Thyroid gland (tissue), 4 donors: Measurements from ENCODE around the gene DAPK3. TPM values are rescaled to one million over a fixed set of nuclear protein-coding genes. Genes with fewer than 3 reads are reported as not detected.
"Not testable (repeated sequence)": the region's sequence is repeated elsewhere in the genome, so short reads cannot be mapped to it uniquely, and the experiment has no call there.

Experiments
- DNase-seq, 2 donors: peaks; one replicate each; pipeline ENCODE4 v3.0.0-alpha.2; 2019
- H3K27ac ChIP-seq, 3 donors: fragments of 200-600 bp; sonication (generic); 1 replicate in 2 of 3; 2 replicates in 1 of 3; pipeline ENCODE4 v1.5.1; 2016 to 2019; ENCODE audit warnings: mild to moderate bottlenecking in 1 of 3, moderate library complexity in 1 of 3
- H3K27me3 ChIP-seq: fragments of 200-600 bp; sonication (generic); one replicate; pipeline ENCODE4 v1.5.1; 2019
- H3K36me3 ChIP-seq, 2 donors: fragments of 200-600 bp; sonication (generic); one replicate each; pipeline ENCODE4 v1.5.1; 2016 to 2019
- H3K4me1 ChIP-seq, 2 donors: fragments of 200-600 bp; sonication (generic); one replicate each; pipeline ENCODE4 v1.5.1; 2017 to 2019
- H3K4me3 ChIP-seq, 3 donors: fragments of 200-600 bp; sonication (generic); replicated peaks in 1 of 3; 1 replicate in 2 of 3; 2 replicates in 1 of 3; pipeline ENCODE4 v1.5.1; 2016; ENCODE audit warnings: mild to moderate bottlenecking in 1 of 3
- H3K9me3 ChIP-seq: fragments of 200-600 bp; sonication (generic); one replicate; pipeline ENCODE4 v1.5.1; 2017
- CTCF ChIP-seq, 6 experiments: fragments of 200-600 bp in 3 of 6; fragments of 450-650 bp in 3 of 6; sonication (generic) in 3 of 6; IDR thresholded peaks; one replicate each; pipeline ENCODE4 v1.5.1; 2016 to 2019; ENCODE audit warnings: antibody characterized with exemption in 6 of 6, mild to moderate bottlenecking in 2 of 6, inconsistent platforms in 1 of 6, moderate library complexity in 1 of 6
- POLR2A ChIP-seq, 2 donors: fragments of 450-650 bp; IDR thresholded peaks; one replicate each; pipeline ENCODE4 v1.6.1; 2017; ENCODE audit warnings: antibody characterized with exemption in 2 of 2, mild to moderate bottlenecking in 2 of 2, moderate library complexity in 1 of 2
- WGBS, 2 donors: methylation state at CpG; one replicate each; pipeline ENCODE4 v1.1.5; 2017; 5-methylcytosine and 5-hydroxymethylcytosine counted together
- intact Hi-C: fragments of 100-400 bp; cut with DNase I; formaldehyde crosslinking; loops from one replicate; pipeline ENCODE4 v1.15.1; 2023
- total RNA-seq, 4 donors: library from RNA; depleted of rRNA; stranded (reverse); fragments of >200 nt; gene quantifications; one replicate each; pipeline ENCODE4 v1.2.3, GENCODE V29; 2016

Gene DAPK3
- total RNA-seq, 4 donors from 2014 or later, result 29.6 to 61.7 (median 40.3) TPM

GRCh38 chr19:3958836-3959765 lies 11.8 kb downstream of the DAPK3 start:
- TF ChIP-seq POLR2A (IDR thresholded peaks at IDR 0.05) (no peak), CTCF (IDR thresholded peaks at IDR 0.05) (no peak)
- WGBS, 2 donors, result 97% methylated on average over 49 to 60 of the region's 86 CpGs
- Histone ChIP-seq H3K36me3 (peaks cover 55 to 60% of the 10 kb centered on the region in 2 donors), H3K9me3 (no peaks in the 10 kb centered on the region), H3K27ac (no peak overlapping the region), H3K4me1 (no peaks in the 10 kb centered on the region), H3K4me3 (no peak overlapping the region), H3K27me3 (no peaks in the 10 kb centered on the region)
- no peak for DNase-seq
- intact Hi-C loops, result no loop called here

- H3K27me3 ChIP-seq, result no peaks in the 10 kb centered on the region
- WGBS, 2 donors, result 90 to 91% methylated on average over 2 to 7 of the region's 10 CpGs
- no peak overlapping the region for H3K4me3 ChIP-seq
- H3K9me3 ChIP-seq, result no peaks in the 10 kb centered on the region
- TF ChIP-seq POLR2A (IDR thresholded peaks at IDR 0.05) (no peak), CTCF (IDR thresholded peaks at IDR 0.05) (no peak)
- no peak for DNase-seq
- no peaks in the 10 kb centered on the region for H3K4me1 ChIP-seq
- intact Hi-C loops, result no loop called here
- H3K36me3 ChIP-seq, result peaks cover 24 to 27% of the 10 kb centered on the region in 2 donors
- H3K27ac ChIP-seq, result no peak overlapping the region
Measured at GRCh38 chr19:3955688-3956087, 15.2 kb downstream of the DAPK3 start.

GRCh38 chr19:3955276-3955675 lies 15.6 kb downstream of the DAPK3 start:
- DNase-seq, H3K27me3 ChIP-seq, H3K4me3 ChIP-seq, intact Hi-C loops, H3K4me1 ChIP-seq, H3K9me3 ChIP-seq, H3K27ac ChIP-seq: not testable (repeated sequence)
- WGBS, 2 donors, result 93% methylated on average over 13 of the region's 13 CpGs
- peaks cover 20 to 24% of the 10 kb centered on the region in 2 donors for H3K36me3 ChIP-seq

GRCh38 chr19:3954107-3954506 lies 16.8 kb downstream of the DAPK3 start:
- H3K9me3 ChIP-seq, result no peaks in the 10 kb centered on the region
- H3K27ac ChIP-seq, result no peak overlapping the region
- intact Hi-C loops, result no loop called here
- DNase-seq, result no peak
- no peak overlapping the region for H3K4me3 ChIP-seq
- no peak for TF ChIP-seq CTCF (IDR thresholded peaks at IDR 0.05)
- H3K36me3 ChIP-seq, result peaks cover 9 to 12% of the 10 kb centered on the region in 2 donors
- 84 to 87% methylated on average over 7 to 12 of the region's 12 CpGs for WGBS, 2 donors
- no peaks in the 10 kb centered on the region for H3K27me3 ChIP-seq
- no peaks in the 10 kb centered on the region for H3K4me1 ChIP-seq

GRCh38 chr19:3952755-3953276 lies 18.1 kb downstream of the DAPK3 start:
- H3K36me3 ChIP-seq, intact Hi-C loops, H3K9me3 ChIP-seq, H3K4me3 ChIP-seq, H3K27ac ChIP-seq, H3K4me1 ChIP-seq, DNase-seq, H3K27me3 ChIP-seq: not testable (repeated sequence)
- WGBS, 2 donors, result 80 to 90% methylated on average over 9 of the region's 9 CpGs
